HG02678 (cell line): ENCODE results near the gene MARK4.
A peak's percentile ranks its signal among the peaks of the same experiment; 100 is the strongest.
"Not testable (repeated sequence)": the region's sequence is repeated elsewhere in the genome, so short reads cannot be mapped to it uniquely, and the experiment has no call there.

ENCODE experiments used
- ATAC-seq: cut with Tn5 transposase; IDR thresholded peaks from one replicate; pipeline ENCODE4 v1.9.1; 2021; ENCODE audit warnings: mild to moderate bottlenecking, moderate library complexity; ENCODE audit not compliant: unreplicated experiment

MARK4 gene

GRCh38 chr19:45250832-45251451 is at the start of gene MARK4:
MARK4 (plus strand) TSS chr19:45251271; CDS start chr19:45251589, 318 bp downstream.
- ATAC-seq, result peak; percentile 42

GRCh38 chr19:45202637-45203036 is 48.4 kb upstream of the MARK4 start:
- ATAC-seq, result no peak

- ATAC-seq, result no peak
Measured at GRCh38 chr19:45205810-45206209, 45.3 kb upstream of the MARK4 start.

- ATAC-seq, result no peak
Measured at GRCh38 chr19:45206328-45206727, 44.7 kb upstream of the MARK4 start.

- no peak for ATAC-seq
Measured at GRCh38 chr19:45211751-45212381, 39.2 kb upstream of the MARK4 start.

GRCh38 chr19:45213031-45213430 is 38.0 kb upstream of the MARK4 start:
- ATAC-seq, result no peak

GRCh38 chr19:45215391-45216191 is 35.5 kb upstream of the MARK4 start:
- ATAC-seq, result no peak

- no peak for ATAC-seq
Measured at GRCh38 chr19:45216667-45217066, 34.4 kb upstream of the MARK4 start.

- ATAC-seq, result no peak
Measured at GRCh38 chr19:45217193-45217956, 33.7 kb upstream of the MARK4 start.

- ATAC-seq, result no peak
Measured at GRCh38 chr19:45217957-45218334, 33.1 kb upstream of the MARK4 start.

- ATAC-seq, result no peak
Measured at GRCh38 chr19:45218426-45218825, 32.6 kb upstream of the MARK4 start.

GRCh38 chr19:45218911-45219743 is 31.9 kb upstream of the MARK4 start:
- no peak for ATAC-seq

GRCh38 chr19:45222724-45223123 is 28.3 kb upstream of the MARK4 start:
- no peak for ATAC-seq

- ATAC-seq, result no peak
Measured at GRCh38 chr19:45223879-45224278, 27.2 kb upstream of the MARK4 start.

GRCh38 chr19:45224645-45225044 is 26.4 kb upstream of the MARK4 start:
- ATAC-seq, result no peak

GRCh38 chr19:45229056-45229455 is 22.0 kb upstream of the MARK4 start:
- ATAC-seq, result not testable (repeated sequence)

GRCh38 chr19:45231891-45232290 is 19.2 kb upstream of the MARK4 start:
- no peak for ATAC-seq

GRCh38 chr19:45234089-45234869 is 16.8 kb upstream of the MARK4 start:
- ATAC-seq, result no peak

- no peak for ATAC-seq
Measured at GRCh38 chr19:45235485-45235884, 15.6 kb upstream of the MARK4 start.

- ATAC-seq, result no peak
Measured at GRCh38 chr19:45238556-45238955, 12.5 kb upstream of the MARK4 start.
